K562 (cell line): ENCODE data around the gene CFAP141. TPM values are rescaled to one million over a fixed set of nuclear protein-coding genes. Genes with fewer than 3 reads are reported as not detected.

ENCODE experiments used
- ATAC-seq: fragments of 200-7000 bp; cut with Tn5 transposase; 3 replicates; pipeline ENCODE4 v1.9.1; 2020; ENCODE audit warnings: moderate library complexity
- BruUV-seq: library from RNA; stranded (reverse); fragments of 400-500 nt; replicated peaks from 2 replicates; lab custom pipeline; 2021; lab: Mats Ljungman, UMichigan
- CTCF ChIA-PET: fragments of 300-600 bp; formaldehyde crosslinking; extraction: SDS; loops from one replicate; lab custom pipeline; 2021; ENCODE audit warnings: low intra/inter-chr PET ratio; lab: Yijun Ruan, JAX
- POLR2A ChIA-PET: fragments of 300-600, 350-650 bp; sonication (Branson Sonifier 250); formaldehyde crosslinking; extraction: SDS; loops from one replicate; lab custom pipeline; 2021; ENCODE audit warnings: antibody characterized with exemption, inconsistent platforms; lab: Yijun Ruan, JAX
- DNase-seq, 4 experiments: peaks; one replicate each; pipeline versions ENCODE4 v3.0.0 to v3.0.0-alpha.2; 2011 to 2018; ENCODE audit warnings: low spot score in 3 of 4, mixed read lengths in 3 of 4; ENCODE audit errors: extremely low read depth in 1 of 4
- FAIRE-seq: peaks from 2 replicates; lab custom pipeline; 2011; peaks lifted over from hg19 to GRCh38; lab: Jason Lieb, UNC
- H2AFZ ChIP-seq: 2 replicates; pipeline ENCODE4 v1.6.0; 2011; ENCODE audit warnings: low read depth, low read length, control low read depth, inconsistent platforms
- H3K27ac ChIP-seq: fragments of 200-600 bp; 3 replicates; pipeline ENCODE4 v1.8.0; 2011; ENCODE audit warnings: low read depth, mild to moderate bottlenecking, control low read depth, inconsistent platforms, low read length, moderate library complexity, mixed read lengths; ENCODE audit errors: extremely low read depth
- H3K27me3 ChIP-seq, 2 experiments: fragments of 300-600 bp in 1 of 2; 2 replicates in 1 of 2; 3 replicates in 1 of 2; pipeline versions ENCODE4 v1.6.0 to v1.8.0; 2011; ENCODE audit warnings: inconsistent platforms in 2 of 2, low read length in 2 of 2, mild to moderate bottlenecking in 1 of 2, mixed read lengths in 1 of 2, moderate library complexity in 1 of 2; ENCODE audit not compliant: control insufficient read depth in 2 of 2, insufficient read depth in 2 of 2
- H3K36me3 ChIP-seq: fragments of 300-600 bp; 3 replicates; pipeline ENCODE4 v1.8.0; 2011; ENCODE audit warnings: mild to moderate bottlenecking, low read length, inconsistent platforms; ENCODE audit not compliant: control insufficient read depth, insufficient read depth
- H3K4me1 ChIP-seq, 2 experiments: fragments of 200-600 bp in 1 of 2; replicated peaks in 1 of 2; 2 replicates in 1 of 2; 3 replicates in 1 of 2; pipeline versions ENCODE4 v1.5.1 to v1.8.0; 2011; ENCODE audit warnings: inconsistent platforms in 2 of 2, low read length in 2 of 2, mild to moderate bottlenecking in 1 of 2, mixed read lengths in 1 of 2, moderate library complexity in 1 of 2; ENCODE audit not compliant: control insufficient read depth in 2 of 2, insufficient read depth in 2 of 2
- H3K4me2 ChIP-seq: 2 replicates; pipeline ENCODE4 v1.6.1; 2011; ENCODE audit warnings: low read length, control low read depth, inconsistent platforms, mixed read lengths; ENCODE audit not compliant: insufficient read depth
- H3K4me3 ChIP-seq: fragments of 200-600 bp; sonication (generic), shearing (Covaris generic); 2 replicates; pipeline ENCODE4 v1.5.1; 2016; ENCODE audit warnings: control low read depth, inconsistent platforms
- H3K79me2 ChIP-seq: fragments of 200-600 bp; 3 replicates; pipeline ENCODE4 v1.8.0; 2011; ENCODE audit warnings: low read length, inconsistent platforms; ENCODE audit not compliant: control insufficient read depth, insufficient read depth
- H3K9ac ChIP-seq, 2 experiments: 2 replicates each; pipeline versions ENCODE4 v1.6.0 to v1.6.1; 2011; ENCODE audit warnings: low read depth in 2 of 2, low read length in 2 of 2, control low read depth in 1 of 2, inconsistent platforms in 1 of 2, mild to moderate bottlenecking in 1 of 2, mixed read lengths in 1 of 2; ENCODE audit not compliant: insufficient read depth in 1 of 2
- H3K9me1 ChIP-seq: one replicate; pipeline ENCODE4 v1.6.0; 2011; ENCODE audit warnings: inconsistent platforms, mild to moderate bottlenecking, low read length, moderate library complexity; ENCODE audit not compliant: control insufficient read depth, insufficient read depth
- H3K9me3 ChIP-seq: replicated peaks from 2 replicates; pipeline ENCODE4 v1.5.1; 2011; ENCODE audit warnings: low read depth, low read length, inconsistent platforms; ENCODE audit not compliant: control insufficient read depth, insufficient read depth
- H4K20me1 ChIP-seq: replicated peaks from 2 replicates; pipeline ENCODE4 v1.6.1; 2011; ENCODE audit warnings: low read length, inconsistent platforms, mixed read lengths; ENCODE audit not compliant: control insufficient read depth, insufficient read depth
- ADNP ChIP-seq: fragments of 200-800 bp; sonication (Bioruptor generic); IDR thresholded peaks from 2 replicates; pipeline ENCODE4 v1.6.1; 2016; ENCODE audit warnings: missing genetic modification characterization, missing compliant biosample characterization
- BRF2 ChIP-seq: IDR thresholded peaks from 3 replicates; pipeline ENCODE4 v1.6.1; 2011; ENCODE audit warnings: borderline replicate concordance, mild to moderate bottlenecking; ENCODE audit not compliant: insufficient read length, insufficient read depth
- CBX3 ChIP-seq, 2 experiments: IDR thresholded peaks; 1 replicate in 1 of 2; 2 replicates in 1 of 2; pipeline ENCODE4 v1.6.1; 2012; ENCODE audit warnings: inconsistent platforms in 2 of 2, low read length in 2 of 2, borderline replicate concordance in 1 of 2, control low read depth in 1 of 2
- CHD4 ChIP-seq: fragments of 200-600 bp; sonication (generic); IDR thresholded peaks from 3 replicates; pipeline ENCODE4 v1.6.1; 2012; ENCODE audit warnings: low read depth, mild to moderate bottlenecking, mixed read lengths, low read length, inconsistent platforms; ENCODE audit not compliant: insufficient read depth, insufficient replicate concordance, poor library complexity, severe bottlenecking
- RBM39 ChIP-seq: fragments of 200-400 bp; formaldehyde crosslinking; optimal IDR thresholded peaks from 2 replicates; pipeline ENCODE3; 2018; ENCODE audit warnings: low read depth, low read length
- TRIM24 ChIP-seq, 2 experiments: fragments of 450-650 bp; IDR thresholded peaks; 2 replicates each; pipeline ENCODE4 v1.6.1; 2016
- TRIM28 ChIP-seq: fragments of 450-650 bp; IDR thresholded peaks from 2 replicates; pipeline ENCODE4 v1.6.1; 2017
- ZBTB33 ChIP-seq: sonication (generic); formaldehyde crosslinking; IDR thresholded peaks from 2 replicates; pipeline ENCODE4 v1.8.1; 2023; ENCODE audit warnings: mild to moderate bottlenecking, missing genetic modification reagents
- ZNF316 ChIP-seq: fragments of 450-650 bp; IDR thresholded peaks from 2 replicates; pipeline ENCODE4 v1.6.1; 2016
- ZNF444 ChIP-seq: fragments of 250-450 bp; sonication (Bioruptor Pico); IDR thresholded peaks from 2 replicates; pipeline ENCODE4 v1.4.0; 2020; ENCODE audit warnings: mild to moderate bottlenecking, moderate library complexity
- ZNF830 ChIP-seq: fragments of 250-450 bp; sonication (Bioruptor Pico); IDR thresholded peaks from 2 replicates; pipeline ENCODE4 v1.5.0; 2021; ENCODE audit warnings: mild to moderate bottlenecking
- WGBS: fragments of 100-300 bp; shearing (Covaris generic); methylation state at CpG from one replicate; pipeline ENCODE4 v1.1.6; 2016; ENCODE audit warnings: low coverage, mixed read lengths; ENCODE audit not compliant: insufficient coverage; ENCODE audit errors: missing lambda C conversion rate; 5-methylcytosine and 5-hydroxymethylcytosine counted together
- in situ Hi-C: fragments of 300-500 bp; cut with MboI; formaldehyde crosslinking; loops from 4 replicates; pipeline ENCODE4 v1.15.0; 2018; ENCODE audit warnings: inconsistent platforms, mixed read lengths
- intact Hi-C: fragments of 100-400 bp; cut with micrococcal nuclease; formaldehyde crosslinking; loops from 2 replicates; pipeline ENCODE4 v1.14.2; 2022
- polyA plus RNA-seq, 8 experiments: library from polyadenylated mRNA; depleted of rRNA in 4 of 8; stranded (reverse) in 5 of 8; unstranded in 3 of 8; fragments of >200 nt; fragmentation: Nextera tagmentation in 2 of 8; fragmentation: Illumina TruSeq in 1 of 8; extraction: Ambion mirVana in 2 of 8; extraction: Trizol in 1 of 8; gene quantifications; 2 replicates each; pipeline versions ENCODE4 v1.2.1 to v1.2.3, GENCODE V29; 2011 to 2014; ENCODE audit warnings: inconsistent platforms in 1 of 8, missing spikeins in 1 of 8
- total RNA-seq, 7 experiments: library from RNA; depleted of rRNA in 6 of 7; stranded (reverse); fragments of >200 nt in 6 of 7; fragmentation: Illumina TruSeq in 2 of 7; extraction: Trizol in 2 of 7; gene quantifications; 2 replicates each; pipeline versions ENCODE4 v1.2.1 to v1.2.3, GENCODE V29; 2011 to 2021; ENCODE audit warnings: low replicate concordance in 1 of 7

The CFAP141 gene
- total and polyA plus RNA-seq, 9 of the 15 experiments (the other 6 are each of a cell fraction or from before 2014, with no cell fraction given), result not detected

- peaks cover 77% of the 10 kb centered on the region for H3K36me3 ChIP-seq
- in situ Hi-C loops (no loop called here), intact Hi-C loops (loop anchor here (5.0 kb wide), 1 partner anchor 36 kb away; no protein-coding TSS in a partner anchor)
- no peak overlapping the region for H3K27ac ChIP-seq
- peak; percentile 59; the same call in 1 of the 2 replicates for TF ChIP-seq ADNP (tag)
- no peak for TF ChIP-seq BRF2
- H4K20me1 ChIP-seq, result no peaks in the 10 kb centered on the region
- H3K9ac ChIP-seq, result peak overlapping the region in 1 of 2 experiments; percentile 10; a peak in 1 of 4 replicates
- no peak for DNase-seq
- H3K4me3 ChIP-seq, result no peak overlapping the region; the same call in 1 of the 2 replicates
- peaks cover 4% of the 10 kb centered on the region for H3K9me3 ChIP-seq
- H3K9me1 ChIP-seq, result no peaks in the 10 kb centered on the region
- peaks cover 94% of the 10 kb centered on the region for H3K79me2 ChIP-seq
- ChIA-PET CTCF (no interaction called here), POLR2A (interaction anchor here (0.6 to 4.6 kb wide), 4 partner anchors 9 to 36 kb away, joined by 3 to 32 read pairs (median 6); no protein-coding TSS in a partner anchor)
- ATAC-seq, result no peak
- H3K27me3 ChIP-seq, result no peaks in the 10 kb centered on the region
- peaks cover 3 to 17% of the 10 kb centered on the region in 2 experiments; a peak in 3 of 5 replicates for H3K4me1 ChIP-seq
- WGBS, result 85% methylated on average over 1 of the region's 1 CpG
- FAIRE-seq, result no peak
- H3K4me2 ChIP-seq, result no peak overlapping the region
- no peak overlapping the region for H2AFZ ChIP-seq
- no TSS peak for BruUV-seq
Measured at GRCh38 chr1:154222918-154223317, 16.8 kb upstream of the CFAP141 start.

GRCh38 chr1:154222518-154222917 is 16.4 kb upstream of the CFAP141 start:
- WGBS, result 94% methylated on average over 1 of the region's 1 CpG
- Histone ChIP-seq H3K4me1 (peaks cover 3 to 20% of the 10 kb centered on the region in 2 experiments; a peak in 3 of 5 replicates), H3K27ac (no peak overlapping the region), H3K4me3 (peak overlapping the region; percentile 76), H3K9me3 (peaks cover 4% of the 10 kb centered on the region), H3K27me3 (no peaks in the 10 kb centered on the region), H3K79me2 (peaks cover 95% of the 10 kb centered on the region), H3K36me3 (peaks cover 77% of the 10 kb centered on the region), H3K4me2 (peak overlapping the region; percentile 86), H3K9ac (no peak overlapping the region), H2AFZ (no peak overlapping the region), H4K20me1 (no peaks in the 10 kb centered on the region), H3K9me1 (no peaks in the 10 kb centered on the region)
- POLR2A ChIA-PET, result interaction anchor here (0.6 to 4.6 kb wide), 7 partner anchors 10 to 65 kb away, joined by 3 to 32 read pairs (median 5); no protein-coding TSS in a partner anchor
- no peak for FAIRE-seq
- in situ Hi-C loops, result no loop called here
- ATAC-seq, result no peak
- CTCF ChIA-PET, result no interaction called here
- BruUV-seq, result no TSS peak
- intact Hi-C loops, result loop anchor here (5.0 kb wide), 1 partner anchor 35 kb away; no protein-coding TSS in a partner anchor
- no peak for DNase-seq
- TF ChIP-seq TRIM28 (peak; percentile 88; the same call in 1 of the 2 replicates), ZNF444 (no peak), RBM39 (no peak), ADNP (tag) (peak; percentile 85), CBX3 (IDR thresholded peaks at IDR 0.05; ENCODE audit: borderline replicate concordance in 1 of 2, low read length in 2 of 2) (peak in 1 of 2 experiments; percentile 90; a peak in 2 of 3 replicates), TRIM24 (IDR thresholded peaks at IDR 0.05) (peak in 1 of 2 experiments; percentile 88), ZNF830 (CRISPR knock-in tag) (no peak), CHD4 (peak; percentile 55), ZNF316 (peak; percentile 93), ZBTB33 (CRISPR knock-in tag) (no peak)
